Limb (tissue), 2 donors: ENCODE data around the gene COPS8.

Source experiments
- DNase-seq, 2 donors: peaks; one replicate each; pipeline ENCODE4 v3.0.0-alpha.2; 2016; ENCODE audit errors: extremely low spot score in 2 of 2

COPS8 gene

GRCh38 chr2:237085248-237086221 is at the start of gene COPS8:
Gene COPS8, plus strand, starts transcription at chr2:237085889. Its CDS starts 76 bp downstream, at chr2:237085965.
- peak; percentile 96 to 97 for DNase-seq

- DNase-seq, result peak in 1 of 2 donors; percentile 11
These were observed 46.2 kb upstream of the COPS8 start for GRCh38 chr2:237039301-237040031.

GRCh38 chr2:237041231-237041630 is 44.5 kb upstream of the COPS8 start:
- DNase-seq, result peak in 1 of 2 donors; percentile 19

DNA sequence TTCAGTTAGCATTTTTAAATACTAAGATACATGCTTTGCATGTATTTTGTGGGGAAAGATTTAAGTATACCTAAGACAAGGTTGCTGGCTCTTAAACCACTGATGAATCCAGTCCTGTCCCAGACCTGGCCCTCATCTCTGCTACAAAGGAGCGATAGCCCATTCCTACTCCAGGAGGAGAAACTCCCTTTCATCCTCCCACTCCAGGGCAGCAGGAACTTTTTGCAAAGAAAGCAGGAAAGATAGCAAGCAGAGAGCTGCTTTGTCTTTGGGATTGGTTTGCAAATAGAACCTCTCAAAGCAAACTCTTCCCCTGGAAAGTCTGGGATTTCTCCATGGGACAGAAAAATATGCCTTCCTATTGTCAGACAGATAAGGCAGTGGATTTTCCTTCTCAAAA is 43.6 kb upstream of the COPS8 start:
- no peak for DNase-seq

DNA sequence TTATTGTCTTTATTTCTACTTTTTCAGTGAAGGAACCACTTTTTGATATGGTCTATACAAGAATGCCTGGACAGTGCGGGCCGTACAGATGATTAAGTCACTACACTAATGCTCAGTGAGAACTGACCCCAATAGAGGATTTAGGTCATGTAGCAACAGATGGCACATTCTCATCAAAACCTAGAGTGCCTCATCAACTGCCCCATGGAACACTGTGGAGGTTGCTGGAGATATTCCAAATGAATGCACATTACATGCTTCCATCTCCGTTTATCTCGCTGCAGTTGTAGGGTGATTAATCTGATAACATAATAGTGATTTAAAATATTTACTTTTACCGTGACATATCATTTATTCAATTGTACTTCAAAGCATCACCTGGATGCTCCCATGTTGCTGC is 41.8 kb upstream of the COPS8 start:
- DNase-seq, result no peak

DNA sequence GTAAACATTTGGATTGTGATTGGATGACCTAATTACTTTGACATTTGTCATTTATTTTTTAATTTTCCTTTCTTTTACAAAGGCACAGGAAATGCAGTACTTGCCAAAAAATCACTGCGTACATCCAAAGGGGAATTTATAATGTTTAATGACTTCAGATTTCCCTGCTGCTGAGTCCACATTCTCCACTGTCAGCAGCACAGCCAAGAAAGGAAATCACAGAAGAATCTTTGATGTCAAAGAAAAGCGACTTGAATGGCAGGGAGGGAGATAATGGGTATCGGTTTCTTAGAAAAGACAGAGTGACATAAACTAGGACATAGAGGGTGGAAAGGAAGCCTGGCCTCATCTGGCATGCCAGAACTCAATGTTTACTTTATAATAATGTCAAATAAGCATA is 41.4 kb upstream of the COPS8 start:
- DNase-seq, result no peak

DNA sequence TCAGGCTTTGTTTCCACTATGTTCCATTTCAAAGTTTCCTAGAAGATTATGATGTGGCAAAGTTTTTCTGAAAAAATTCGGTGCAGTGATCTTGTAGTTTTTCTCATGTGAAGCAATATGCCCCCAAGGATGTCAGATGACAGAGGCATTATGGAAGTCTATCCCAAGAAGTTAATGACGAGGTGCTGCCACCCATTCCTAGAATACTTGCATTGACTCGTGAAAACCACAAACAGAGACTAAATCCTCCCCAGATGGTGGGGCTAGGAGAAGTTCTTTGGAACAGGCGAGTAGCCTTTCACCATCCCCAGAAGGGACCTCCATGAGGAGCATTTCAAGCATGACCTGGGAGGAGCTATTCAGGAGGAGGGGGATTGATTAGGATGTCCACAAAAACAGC is 40.2 kb upstream of the COPS8 start:
- no peak for DNase-seq

DNA sequence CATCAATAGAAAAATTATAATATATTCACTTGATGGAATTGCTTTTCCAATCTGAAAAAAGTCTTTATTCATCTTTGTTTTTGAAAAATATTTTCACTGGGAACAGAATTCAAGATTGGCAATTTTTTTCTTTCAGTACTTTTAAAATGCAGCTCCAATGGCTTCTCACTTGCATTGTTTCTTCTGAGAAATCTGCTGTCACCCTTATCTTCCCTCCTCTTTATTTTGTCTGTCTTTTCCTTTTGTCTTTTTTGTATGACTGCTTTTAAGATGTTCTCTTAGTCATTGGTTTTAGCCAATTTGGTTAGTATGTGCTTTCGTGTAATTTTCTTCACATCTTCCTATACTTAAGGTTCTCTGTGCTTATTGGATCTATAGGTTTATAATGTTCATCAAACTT is 37.1 kb upstream of the COPS8 start:
- DNase-seq, result no peak

GRCh38 chr2:237051861-237052260 is 33.8 kb upstream of the COPS8 start:
- no peak for DNase-seq

GRCh38 chr2:237053066-237053465 is 32.6 kb upstream of the COPS8 start:
- DNase-seq, result no peak

DNA sequence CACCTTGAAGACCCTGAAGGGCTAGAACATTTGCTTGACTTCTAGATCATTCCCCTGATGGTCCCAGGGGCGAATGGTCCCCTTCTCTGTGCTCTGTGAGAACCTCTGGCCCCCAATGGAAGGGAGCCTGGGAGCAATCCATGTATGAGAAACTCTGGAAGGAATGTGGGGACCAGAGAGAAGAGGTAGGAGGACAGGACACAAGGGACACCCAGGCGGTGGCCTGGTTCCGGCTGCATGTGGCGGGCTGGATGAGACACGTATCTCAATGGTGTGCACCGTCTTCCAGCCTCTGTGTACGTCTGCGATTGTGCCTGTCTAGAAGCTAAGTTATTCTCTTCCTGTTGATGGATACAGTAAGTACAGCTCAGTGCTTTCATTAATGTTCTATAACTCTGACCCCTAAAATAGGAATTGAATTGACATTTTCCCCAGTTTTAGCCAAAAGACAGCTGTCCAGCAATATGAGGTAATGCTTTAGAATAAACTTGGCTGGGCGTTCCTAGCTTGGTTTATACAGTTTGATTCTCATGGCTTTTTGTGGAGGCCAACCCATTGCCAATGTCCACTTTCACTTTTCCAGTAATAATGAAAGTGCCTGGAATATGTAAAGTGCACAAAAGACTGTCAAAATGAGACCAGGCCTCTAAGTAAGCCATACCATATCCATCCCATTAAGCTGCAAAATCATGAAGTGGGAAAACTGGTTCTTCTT is 30.1 kb upstream of the COPS8 start:
- no peak for DNase-seq

GRCh38 chr2:237056287-237056875 is 29.3 kb upstream of the COPS8 start:
- no peak for DNase-seq

DNA sequence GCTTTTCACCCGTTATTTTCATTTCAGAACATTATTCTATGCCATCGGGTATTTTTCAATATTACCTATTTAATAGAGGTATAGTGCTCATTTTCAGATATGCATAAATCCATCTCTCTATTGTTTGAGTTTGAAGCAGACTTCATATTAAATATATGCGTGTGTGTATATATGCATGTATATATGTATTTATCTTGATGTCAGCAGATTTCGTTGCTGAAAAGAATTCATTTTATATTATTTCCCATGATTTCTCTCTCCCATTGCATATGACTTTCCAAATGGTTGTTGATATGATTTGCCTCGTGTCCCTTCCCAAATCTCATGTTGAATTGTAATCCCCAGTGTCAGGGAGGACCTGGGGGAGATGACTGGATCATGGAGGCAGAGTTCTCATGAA is 28.6 kb upstream of the COPS8 start:
- no peak for DNase-seq

GRCh38 chr2:237057893-237058300 is 27.8 kb upstream of the COPS8 start:
- DNase-seq, result no peak

DNA sequence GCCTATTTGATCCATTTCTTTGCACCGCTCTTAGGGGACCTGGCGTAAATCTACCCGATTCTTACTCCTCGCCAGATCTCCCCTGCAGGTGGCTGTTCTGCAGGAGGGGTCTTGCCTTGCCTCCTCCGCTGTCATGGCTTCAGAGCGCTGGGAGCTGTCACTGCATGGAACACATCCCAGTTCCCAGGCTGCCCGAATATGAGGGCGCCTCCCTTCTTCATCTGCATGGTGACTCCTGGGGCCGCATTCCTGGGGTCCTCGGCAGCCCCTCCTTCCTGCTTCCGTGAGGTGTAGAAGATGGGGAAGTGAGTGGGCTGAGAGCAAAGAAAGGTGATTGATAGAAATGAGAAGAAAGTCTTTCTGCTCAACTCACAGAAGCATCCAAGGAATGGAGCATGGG is 27.3 kb upstream of the COPS8 start:
- no peak for DNase-seq

DNA sequence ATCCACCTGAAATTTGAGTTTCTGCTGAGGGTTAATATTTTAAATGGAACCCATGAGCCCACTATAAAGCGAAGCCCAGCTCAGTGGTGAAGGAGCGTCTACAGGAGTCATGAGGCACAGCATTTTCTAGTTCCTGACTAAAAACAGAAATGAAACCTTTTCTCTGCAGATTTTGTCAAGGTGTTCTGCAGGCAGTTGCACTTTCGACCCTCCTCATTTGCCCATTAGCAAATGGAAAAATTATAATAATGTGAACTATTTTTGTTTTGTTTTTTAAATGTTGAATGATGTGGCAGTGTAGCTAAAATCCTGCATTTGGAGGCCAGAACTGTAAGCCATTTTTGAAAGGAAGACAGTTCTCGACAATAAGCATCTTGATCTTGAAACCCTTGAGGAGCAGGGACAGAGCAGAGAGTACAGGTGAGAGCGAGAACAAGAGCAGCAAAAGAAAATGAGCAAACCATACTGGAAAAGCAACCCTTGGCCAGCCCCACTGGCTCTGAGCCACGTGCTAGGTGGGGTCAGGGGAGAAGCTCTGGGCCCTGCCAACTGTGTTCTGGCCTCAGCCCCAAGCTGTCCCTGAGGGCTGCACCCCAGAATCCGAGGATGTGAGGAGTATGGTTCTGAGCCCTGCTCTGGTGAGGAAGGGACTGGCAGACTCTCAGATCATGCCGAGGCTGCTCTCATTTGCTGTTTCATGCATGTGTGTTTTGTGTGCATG is 26.4 kb upstream of the COPS8 start:
- DNase-seq, result no peak

- DNase-seq, result peak; percentile 78 to 79
These were observed 25.0 kb upstream of the COPS8 start for GRCh38 chr2:237060534-237061312.

DNA sequence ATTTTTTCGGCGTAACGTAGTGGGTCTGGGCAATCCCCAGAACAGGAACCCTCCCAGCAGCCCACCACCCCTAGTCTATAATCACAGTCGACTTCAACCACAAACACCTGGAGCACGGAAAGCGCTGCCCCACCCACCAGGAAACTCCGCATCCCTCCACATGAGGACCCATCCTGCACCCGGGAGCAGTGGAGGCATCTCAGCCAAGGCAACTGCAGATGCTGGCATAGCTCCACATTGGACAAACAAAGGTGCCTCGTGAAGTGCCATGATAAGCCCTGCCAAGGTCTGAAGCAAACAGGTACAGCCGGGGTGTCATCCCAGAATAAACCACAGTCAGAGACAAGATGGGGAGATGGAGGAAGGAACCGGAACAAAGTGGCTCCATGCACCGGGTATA is 24.3 kb upstream of the COPS8 start:
- DNase-seq, result no peak

DNA sequence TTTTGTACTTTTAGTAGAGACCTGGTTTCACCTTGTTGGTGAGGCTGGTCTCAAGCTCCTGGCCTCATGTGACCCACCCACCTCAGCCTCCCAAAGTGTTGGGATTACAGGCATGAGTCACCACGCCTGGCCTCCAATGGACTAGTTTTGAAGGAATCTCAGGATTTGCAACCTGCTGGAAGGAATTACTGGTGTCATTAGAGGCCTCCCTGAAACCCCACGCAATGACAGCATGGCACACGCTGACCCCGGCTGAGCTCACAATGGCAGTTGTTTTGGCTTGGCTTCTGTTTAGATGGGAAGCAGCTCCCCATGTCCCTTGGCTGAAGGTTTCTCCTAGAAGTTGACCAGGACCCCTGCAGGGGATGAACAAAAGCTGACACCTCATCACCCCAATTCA is 23.1 kb upstream of the COPS8 start:
- no peak for DNase-seq
